GM23338 (cell line): ENCODE results near the gene ZNF223. TPM values are rescaled to one million over a fixed set of nuclear protein-coding genes. Genes with fewer than 3 reads are reported as not detected.

Experiments
- ATAC-seq: fragments of 200-7000 bp; cut with Tn5 transposase; 3 replicates; pipeline ENCODE4 v1.9.1; 2020
- DNase-seq: peaks from one replicate; pipeline ENCODE4 v3.0.0-alpha.2; 2015; ENCODE audit warnings: low spot score
- H2AFZ ChIP-seq: fragments of 200-600 bp; sonication (generic); 2 replicates; pipeline ENCODE4 v1.8.0; 2016; ENCODE audit warnings: antibody characterized with exemption, mild to moderate bottlenecking, moderate library complexity
- H3F3A ChIP-seq: fragments of 200-600 bp; sonication (generic); replicated peaks from 2 replicates; pipeline ENCODE4 v1.8.0; 2017; ENCODE audit warnings: antibody characterized with exemption, mixed run types, low read depth
- H3K27ac ChIP-seq: fragments of 200-600 bp; sonication (generic); 2 replicates; pipeline ENCODE4 v1.6.1; 2016; ENCODE audit warnings: low read depth
- H3K27me3 ChIP-seq: fragments of 200-600 bp; sonication (generic); 2 replicates; pipeline ENCODE4 v1.8.0; 2016; ENCODE audit warnings: mild to moderate bottlenecking, mixed run types, moderate library complexity; ENCODE audit not compliant: insufficient read depth
- H3K36me3 ChIP-seq: fragments of 200-600 bp; sonication (generic); 2 replicates; pipeline ENCODE4 v1.8.0; 2016; ENCODE audit warnings: mild to moderate bottlenecking; ENCODE audit not compliant: insufficient read depth
- H3K4me1 ChIP-seq: fragments of 200-600 bp; sonication (generic); 2 replicates; pipeline ENCODE4 v1.8.0; 2016; ENCODE audit warnings: mild to moderate bottlenecking, moderate library complexity; ENCODE audit not compliant: insufficient read depth
- H3K4me2 ChIP-seq: fragments of 200-600 bp; sonication (generic); 2 replicates; pipeline ENCODE4 v1.7.1; 2017; ENCODE audit warnings: mixed run types
- H3K4me3 ChIP-seq: fragments of 200-600 bp; sonication (generic); 2 replicates; pipeline ENCODE4 v1.6.1; 2016; ENCODE audit warnings: mixed run types
- H3K79me2 ChIP-seq: fragments of 200-600 bp; sonication (generic); replicated peaks from 2 replicates; pipeline ENCODE4 v1.8.0; 2017; ENCODE audit warnings: mild to moderate bottlenecking; ENCODE audit not compliant: insufficient read depth
- H3K9me2 ChIP-seq: fragments of 200-600 bp; sonication (generic); 2 replicates; pipeline ENCODE4 v1.8.0; 2017; ENCODE audit not compliant: insufficient read depth
- H4K20me1 ChIP-seq: fragments of 200-600 bp; sonication (generic); replicated peaks from 2 replicates; pipeline ENCODE4 v1.8.0; 2017; ENCODE audit warnings: mild to moderate bottlenecking; ENCODE audit not compliant: insufficient read depth
- H3K27ac Mint-ChIP-seq: 2 replicates; pipeline ENCODE4 v1.8.0; 2020; ENCODE audit warnings: inconsistent platforms, mild to moderate bottlenecking, moderate library complexity, mixed read lengths
- H3K27me3 Mint-ChIP-seq: 3 replicates; pipeline ENCODE4 v1.8.0; 2022; ENCODE audit warnings: low read depth, mild to moderate bottlenecking, moderate library complexity, mixed read lengths, inconsistent platforms; ENCODE audit not compliant: insufficient read depth, poor library complexity
- H3K36me3 Mint-ChIP-seq: 3 replicates; pipeline ENCODE4 v1.8.0; 2021; ENCODE audit warnings: low read depth, mild to moderate bottlenecking, inconsistent platforms, moderate library complexity, mixed read lengths
- H3K4me1 Mint-ChIP-seq: 3 replicates; pipeline ENCODE4 v1.8.0; 2020; ENCODE audit warnings: mild to moderate bottlenecking, inconsistent platforms, mixed read lengths
- H3K4me3 Mint-ChIP-seq: 3 replicates; pipeline ENCODE4 v1.8.0; 2021; ENCODE audit warnings: moderate library complexity, mild to moderate bottlenecking, inconsistent platforms, mixed read lengths
- H3K9me3 Mint-ChIP-seq: 3 replicates; pipeline ENCODE4 v1.8.0; 2020; ENCODE audit warnings: moderate library complexity, mild to moderate bottlenecking, inconsistent platforms, mixed read lengths
- CREB1 ChIP-seq: fragments of 250-450 bp; sonication (Bioruptor Pico); IDR thresholded peaks from 2 replicates; pipeline ENCODE4 v1.5.0; 2020; ENCODE audit warnings: low read depth, mild to moderate bottlenecking, moderate library complexity
- CTCF ChIP-seq, 2 experiments: fragments of 200-600 bp in 1 of 2; sonication (generic) in 1 of 2; conservative IDR thresholded peaks; 2 replicates each; pipeline versions ENCODE4 v1.5.1 to v1.6.1; 2016 to 2017; ENCODE audit warnings: antibody characterized with exemption in 2 of 2, low read depth in 2 of 2, mild to moderate bottlenecking in 2 of 2, moderate library complexity in 1 of 2
- ETS1 ChIP-seq: IDR thresholded peaks from 2 replicates; pipeline ENCODE4 v1.6.1; 2016; ENCODE audit warnings: antibody characterized with exemption
- EZH2phosphoT487 ChIP-seq: fragments of 200-600 bp; sonication (generic); IDR thresholded peaks from one replicate; pipeline ENCODE4 v1.8.1; 2018; ENCODE audit warnings: antibody characterized with exemption; ENCODE audit not compliant: unreplicated experiment
- JUNB ChIP-seq: IDR thresholded peaks from one replicate; pipeline ENCODE4 v1.6.1; 2016; ENCODE audit warnings: antibody characterized with exemption; ENCODE audit not compliant: unreplicated experiment
- NANOG ChIP-seq: IDR thresholded peaks from 2 replicates; pipeline ENCODE4 v1.6.1; 2016; ENCODE audit warnings: antibody characterized with exemption, borderline replicate concordance
- POLR2AphosphoS5 ChIP-seq: IDR thresholded peaks from 2 replicates; pipeline ENCODE4 v1.6.1; 2016; ENCODE audit warnings: antibody characterized with exemption, low read depth
- REST ChIP-seq: IDR thresholded peaks from one replicate; pipeline ENCODE4 v1.6.1; 2018; ENCODE audit warnings: antibody characterized with exemption; ENCODE audit not compliant: unreplicated experiment
- STAT1 ChIP-seq: IDR thresholded peaks from one replicate; pipeline ENCODE4 v1.6.1; 2016; ENCODE audit warnings: antibody characterized with exemption; ENCODE audit not compliant: unreplicated experiment
- ZNF331 ChIP-seq: fragments of 250-450 bp; sonication (Bioruptor Pico); IDR thresholded peaks from 2 replicates; pipeline ENCODE4 v1.5.0; 2020; ENCODE audit warnings: low read depth, mild to moderate bottlenecking, moderate library complexity
- polyA plus RNA-seq: library from polyadenylated mRNA; unstranded; fragments of >200 nt; fragmentation: Nextera tagmentation; extraction: Ambion mirVana; gene quantifications from 2 replicates; pipeline ENCODE4 v1.2.1, GENCODE V29; 2016
- total RNA-seq: library from RNA; depleted of rRNA; stranded (reverse); fragments of >200 nt; shearing (Covaris generic); gene quantifications from 2 replicates; pipeline ENCODE4 v1.2.3, GENCODE V29; 2014

ZNF223 gene
- total and polyA plus RNA-seq, 2 experiments from 2014 or later = 3.3 to 5.8 TPM

- Histone ChIP-seq H3K9me2 (no peaks in the 10 kb centered on the region), H3K79me2 (no peaks in the 10 kb centered on the region), H3K4me2 (no peak overlapping the region), H3F3A (no peaks in the 10 kb centered on the region), H3K4me1 (peaks cover 7% of the 10 kb centered on the region), H3K27me3 (peaks cover 9% of the 10 kb centered on the region), H4K20me1 (no peaks in the 10 kb centered on the region), H3K36me3 (no peaks in the 10 kb centered on the region), H3K4me3 (no peak overlapping the region), H3K27ac (no peak overlapping the region), H2AFZ (no peak overlapping the region)
- Mint-ChIP-seq H3K36me3 (peaks cover 30% of the 10 kb centered on the region), H3K4me1 (peaks cover 12% of the 10 kb centered on the region), H3K4me3 (no peak overlapping the region), H3K9me3 (peaks cover 5% of the 10 kb centered on the region), H3K27me3 (peaks cover 6% of the 10 kb centered on the region), H3K27ac (no peak overlapping the region)
- no peak for ATAC-seq
- DNase-seq = no peak
- TF ChIP-seq EZH2phosphoT487 = no peak
- no peak for TF ChIP-seq ETS1
- TF ChIP-seq CTCF (conservative IDR thresholded peaks at IDR 0.05; ENCODE audit: low read depth in 2 of 2) = no peak
- TF ChIP-seq JUNB = no peak
- TF ChIP-seq STAT1 = no peak
- TF ChIP-seq POLR2AphosphoS5 = no peak
These were observed 24.5 kb downstream of the ZNF223 start for GRCh38 chr19:44076325-44076724.

GRCh38 chr19:44092108-44092507, 40.3 kb downstream of the ZNF223 start:
- Histone ChIP-seq H2AFZ (no peak overlapping the region), H3K36me3 (no peaks in the 10 kb centered on the region), H3K4me3 (no peak overlapping the region), H3K79me2 (peaks cover 19% of the 10 kb centered on the region), H3F3A (no peaks in the 10 kb centered on the region), H4K20me1 (no peaks in the 10 kb centered on the region), H3K27ac (no peak overlapping the region), H3K4me1 (no peaks in the 10 kb centered on the region), H3K4me2 (no peak overlapping the region), H3K27me3 (no peaks in the 10 kb centered on the region), H3K9me2 (no peaks in the 10 kb centered on the region)
- H3K4me3 Mint-ChIP-seq = no peak overlapping the region
- H3K36me3 Mint-ChIP-seq = no peaks in the 10 kb centered on the region
- H3K27me3 Mint-ChIP-seq = peaks cover 6% of the 10 kb centered on the region
- DNase-seq = no peak
- peaks cover 4% of the 10 kb centered on the region; the same call in 1 of the 3 replicates for H3K4me1 Mint-ChIP-seq
- no peaks in the 10 kb centered on the region for H3K9me3 Mint-ChIP-seq
- H3K27ac Mint-ChIP-seq = no peak overlapping the region
- ATAC-seq = no peak
- TF ChIP-seq REST (no peak), EZH2phosphoT487 (no peak), ZNF331 (no peak), JUNB (no peak), ETS1 (no peak), CTCF (conservative IDR thresholded peaks at IDR 0.05; ENCODE audit: low read depth in 2 of 2) (no peak), CREB1 (CRISPR knock-in tag) (no peak), STAT1 (no peak), NANOG (no peak)
